K562 (cell line): ENCODE results near the gene KBTBD4. TPM values are rescaled to one million over a fixed set of nuclear protein-coding genes. Genes with fewer than 3 reads are reported as not detected.
A peak's percentile ranks its signal among the peaks of the same experiment; 100 is the strongest.

Experiments
- ARID1B ChIP-seq: fragments of 450-650 bp; IDR thresholded peaks from 2 replicates; pipeline ENCODE4 v1.6.1; 2016; ENCODE audit warnings: antibody characterized with exemption, mild to moderate bottlenecking, inconsistent platforms
- CBX2 ChIP-seq: fragments of 200-600 bp; sonication (generic); IDR thresholded peaks from one replicate; pipeline ENCODE4 v1.6.1; 2012; ENCODE audit warnings: mild to moderate bottlenecking, low read length, inconsistent platforms; ENCODE audit not compliant: insufficient read depth, poor library complexity, severe bottlenecking
- CEBPZ ChIP-seq: fragments of 150-350 bp; IDR thresholded peaks from 2 replicates; pipeline ENCODE4 v1.6.1; 2014; ENCODE audit warnings: low read depth, mild to moderate bottlenecking, low read length, borderline replicate concordance
- E2F6 ChIP-seq, 2 experiments: IDR thresholded peaks; 2 replicates each; pipeline ENCODE4 v1.6.1; 2011; ENCODE audit warnings: borderline replicate concordance in 1 of 2, control low read depth in 1 of 2, low read depth in 1 of 2, low read length in 1 of 2, mild to moderate bottlenecking in 1 of 2, mixed read lengths in 1 of 2, moderate library complexity in 1 of 2; ENCODE audit not compliant: insufficient read depth in 1 of 2, insufficient read length in 1 of 2, poor library complexity in 1 of 2, severe bottlenecking in 1 of 2; ENCODE audit errors: extremely low read depth in 1 of 2
- FOXP1 ChIP-seq: sonication (generic); formaldehyde crosslinking; IDR thresholded peaks from 2 replicates; pipeline ENCODE4 v1.8.0; 2022; ENCODE audit warnings: mild to moderate bottlenecking, missing genetic modification reagents
- KAT7 ChIP-seq: sonication (generic); formaldehyde crosslinking; IDR thresholded peaks from 2 replicates; pipeline ENCODE4 v1.8.0; 2022; ENCODE audit warnings: missing genetic modification reagents, mild to moderate bottlenecking, borderline replicate concordance
- MECOM ChIP-seq: fragments of 250-450 bp; sonication (Bioruptor Pico); IDR thresholded peaks from 2 replicates; pipeline ENCODE4 v1.8.0; 2022; ENCODE audit warnings: inconsistent platforms
- SIN3A ChIP-seq, 2 experiments: fragments of 150-350 bp in 1 of 2; IDR thresholded peaks; 2 replicates each; pipeline ENCODE4 v1.6.1; 2011 to 2016; ENCODE audit warnings: borderline replicate concordance in 2 of 2, low read depth in 2 of 2, low read length in 2 of 2, mild to moderate bottlenecking in 2 of 2, moderate library complexity in 2 of 2; ENCODE audit not compliant: control insufficient read depth in 1 of 2
- STAT5B ChIP-seq: fragments of 250-450 bp; sonication (Bioruptor Pico); IDR thresholded peaks from 2 replicates; pipeline ENCODE4 v1.8.0; 2021; ENCODE audit warnings: mild to moderate bottlenecking, inconsistent platforms
- TAL1 ChIP-seq: fragments of 450-650 bp; IDR thresholded peaks from 2 replicates; pipeline ENCODE4 v1.6.1; 2016; ENCODE audit warnings: mild to moderate bottlenecking
- XRCC3 ChIP-seq: fragments of 450-650 bp; IDR thresholded peaks from 2 replicates; pipeline ENCODE4 v1.6.1; 2017; ENCODE audit warnings: mild to moderate bottlenecking, moderate library complexity
- ZFP1 ChIP-seq: fragments of 450-650 bp; formaldehyde crosslinking; IDR thresholded peaks from 2 replicates; pipeline ENCODE4 v1.4.0; 2020; ENCODE audit warnings: mild to moderate bottlenecking, mixed read lengths
- ZNF76 ChIP-seq: fragments of 250-450 bp; sonication (Bioruptor Pico); IDR thresholded peaks from 2 replicates; pipeline ENCODE4 v1.4.0; 2020; ENCODE audit warnings: mild to moderate bottlenecking, moderate library complexity, borderline replicate concordance
- polyA plus RNA-seq, 8 experiments: library from polyadenylated mRNA; depleted of rRNA in 4 of 8; stranded (reverse) in 5 of 8; unstranded in 3 of 8; fragments of >200 nt; fragmentation: Nextera tagmentation in 2 of 8; fragmentation: Illumina TruSeq in 1 of 8; extraction: Ambion mirVana in 2 of 8; extraction: Trizol in 1 of 8; gene quantifications; 2 replicates each; pipeline versions ENCODE4 v1.2.1 to v1.2.3, GENCODE V29; 2011 to 2014; ENCODE audit warnings: inconsistent platforms in 1 of 8, missing spikeins in 1 of 8
- total RNA-seq, 7 experiments: library from RNA; depleted of rRNA in 6 of 7; stranded (reverse); fragments of >200 nt in 6 of 7; fragmentation: Illumina TruSeq in 2 of 7; extraction: Trizol in 2 of 7; gene quantifications; 2 replicates each; pipeline versions ENCODE4 v1.2.1 to v1.2.3, GENCODE V29; 2011 to 2021; ENCODE audit warnings: low replicate concordance in 1 of 7

The KBTBD4 gene
- total and polyA plus RNA-seq, 9 of the 15 experiments (the other 6 are each of a cell fraction or from before 2014, with no cell fraction given), result 7.0 to 33.9 (median 13.3) TPM

- TF ChIP-seq CEBPZ, result no peak
- peak; percentile 48; the same call in 1 of the 2 replicates for TF ChIP-seq TAL1
- no peak for TF ChIP-seq CBX2
- TF ChIP-seq SIN3A (IDR thresholded peaks at IDR 0.05; ENCODE audit: borderline replicate concordance in 2 of 2, control insufficient read depth in 1 of 2, low read depth in 2 of 2, low read length in 2 of 2), result peak; percentile 77 to 91; a peak in 3 of 4 replicates
- TF ChIP-seq FOXP1, result 0 out of 2 replicates have a peak, but pooled peaks have one; percentile 83
- peak; percentile 54; the same call in 1 of the 2 replicates for TF ChIP-seq ARID1B
- TF ChIP-seq XRCC3, result no peak
- no peak for TF ChIP-seq STAT5B (CRISPR knock-in tag)
- TF ChIP-seq ZNF76, result no peak
- TF ChIP-seq KAT7 (CRISPR knock-in tag), result peak; percentile 100
- no peak for TF ChIP-seq MECOM (CRISPR knock-in tag)
- no peak for TF ChIP-seq ZFP1 (CRISPR knock-in tag)
- peak; percentile 20 to 27 for TF ChIP-seq E2F6 (IDR thresholded peaks at IDR 0.05; ENCODE audit: borderline replicate concordance in 1 of 2, extremely low read depth in 1 of 2, insufficient read depth in 1 of 2, insufficient read length in 1 of 2, low read depth in 1 of 2, low read length in 1 of 2, poor library complexity in 1 of 2, severe bottlenecking in 1 of 2)
Observed at GRCh38 chr11:47578524-47579494, at the start of gene KBTBD4, which contains the start of gene NDUFS3 (continued).
